ENCODE measurements around the gene EML2. TPM values are rescaled to one million over a fixed set of nuclear protein-coding genes. Genes with fewer than 3 reads are reported as not detected.

Gene EML2
- total RNA-seq, 4 donors from 2014 or later: 3.0 to 6.7 (median 4.8) TPM

DNA sequence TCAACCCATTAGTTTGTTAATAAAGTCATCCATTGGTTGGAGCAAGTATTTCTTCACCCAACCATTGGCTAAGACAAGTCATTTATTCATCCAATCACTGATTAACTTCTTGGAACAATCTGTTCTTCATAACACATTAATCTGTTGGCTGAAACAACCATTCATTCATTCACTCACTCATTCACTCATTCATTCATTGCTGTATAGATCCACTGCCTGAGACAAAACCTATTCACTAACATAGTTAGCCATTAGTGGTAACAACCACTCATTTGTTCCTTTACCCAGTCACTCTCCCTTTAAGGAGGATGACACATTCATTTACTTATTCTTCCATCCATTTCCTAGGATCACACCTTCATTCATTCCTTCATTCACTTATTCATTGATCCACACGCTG is 15.2 kb downstream of the EML2 start:
- Histone ChIP-seq H3K9me3 (no peaks in the 10 kb centered on the region), H3K27me3 (no peaks in the 10 kb centered on the region), H3K27ac (no peak overlapping the region), H3K4me1 (no peaks in the 10 kb centered on the region), H3K4me3 (no peak overlapping the region), H3K36me3 (peaks cover 0 to 3% of the 10 kb centered on the region in 2 donors)
- TF ChIP-seq, protein P1, sequence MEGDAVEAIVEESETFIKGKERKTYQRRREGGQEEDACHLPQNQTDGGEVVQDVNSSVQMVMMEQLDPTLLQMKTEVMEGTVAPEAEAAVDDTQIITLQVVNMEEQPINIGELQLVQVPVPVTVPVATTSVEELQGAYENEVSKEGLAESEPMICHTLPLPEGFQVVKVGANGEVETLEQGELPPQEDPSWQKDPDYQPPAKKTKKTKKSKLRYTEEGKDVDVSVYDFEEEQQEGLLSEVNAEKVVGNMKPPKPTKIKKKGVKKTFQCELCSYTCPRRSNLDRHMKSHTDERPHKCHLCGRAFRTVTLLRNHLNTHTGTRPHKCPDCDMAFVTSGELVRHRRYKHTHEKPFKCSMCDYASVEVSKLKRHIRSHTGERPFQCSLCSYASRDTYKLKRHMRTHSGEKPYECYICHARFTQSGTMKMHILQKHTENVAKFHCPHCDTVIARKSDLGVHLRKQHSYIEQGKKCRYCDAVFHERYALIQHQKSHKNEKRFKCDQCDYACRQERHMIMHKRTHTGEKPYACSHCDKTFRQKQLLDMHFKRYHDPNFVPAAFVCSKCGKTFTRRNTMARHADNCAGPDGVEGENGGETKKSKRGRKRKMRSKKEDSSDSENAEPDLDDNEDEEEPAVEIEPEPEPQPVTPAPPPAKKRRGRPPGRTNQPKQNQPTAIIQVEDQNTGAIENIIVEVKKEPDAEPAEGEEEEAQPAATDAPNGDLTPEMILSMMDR (IDR thresholded peaks at IDR 0.05 in 4 of 5, conservative IDR thresholded peaks at IDR 0.05 in 1 of 5): no peak
- TF ChIP-seq POLR2A (IDR thresholded peaks at IDR 0.05): no peak
- intact Hi-C loops (cut with DNase I; ENCODE audit: low total_unique reads) (no loop called here), in situ Hi-C loops (cut with MboI; ENCODE audit: low sequenced_read_pairs in 4 of 4) (no loop called here)
- ATAC-seq: no peak
- no peak for DNase-seq

DNA sequence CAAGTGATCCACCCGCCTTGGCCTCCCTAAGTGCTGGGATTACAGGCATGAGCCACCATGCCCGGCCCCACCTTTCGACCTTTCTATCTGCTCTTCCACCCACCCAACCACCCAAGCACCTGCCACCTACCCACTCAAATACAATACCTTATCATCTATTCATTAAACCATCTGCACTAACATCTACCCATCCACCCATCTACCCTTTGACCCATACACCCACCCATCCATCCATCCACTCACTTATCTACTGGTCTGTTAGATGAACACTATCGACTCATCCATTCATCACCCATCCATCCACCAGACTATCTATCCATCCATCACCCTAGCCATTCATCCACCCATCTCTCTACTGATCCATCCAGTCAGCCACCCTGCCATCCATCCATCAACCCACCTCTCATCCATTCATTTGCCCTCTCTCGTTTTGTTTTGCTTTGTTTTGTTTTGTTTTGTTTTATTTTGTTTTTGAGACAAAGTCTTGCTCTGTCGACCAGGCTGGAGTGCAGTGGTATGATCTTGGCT is 17.2 kb downstream of the EML2 start:
- peaks cover 0 to 3% of the 10 kb centered on the region in 2 donors for H3K36me3 ChIP-seq
- H3K4me3 ChIP-seq: no peak overlapping the region
- ATAC-seq: no peak
- no peak for DNase-seq
- H3K4me1 ChIP-seq: no peaks in the 10 kb centered on the region
- TF ChIP-seq, protein P1 (IDR thresholded peaks at IDR 0.05 in 4 of 5, conservative IDR thresholded peaks at IDR 0.05 in 1 of 5): no peak
- no peak for TF ChIP-seq POLR2A (IDR thresholded peaks at IDR 0.05)
- H3K9me3 ChIP-seq: no peaks in the 10 kb centered on the region
- no peaks in the 10 kb centered on the region for H3K27me3 ChIP-seq
- intact Hi-C loops (cut with DNase I; ENCODE audit: low total_unique reads) (no loop called here), in situ Hi-C loops (cut with MboI; ENCODE audit: low sequenced_read_pairs in 4 of 4) (no loop called here)
- H3K27ac ChIP-seq: no peak overlapping the region

DNA sequence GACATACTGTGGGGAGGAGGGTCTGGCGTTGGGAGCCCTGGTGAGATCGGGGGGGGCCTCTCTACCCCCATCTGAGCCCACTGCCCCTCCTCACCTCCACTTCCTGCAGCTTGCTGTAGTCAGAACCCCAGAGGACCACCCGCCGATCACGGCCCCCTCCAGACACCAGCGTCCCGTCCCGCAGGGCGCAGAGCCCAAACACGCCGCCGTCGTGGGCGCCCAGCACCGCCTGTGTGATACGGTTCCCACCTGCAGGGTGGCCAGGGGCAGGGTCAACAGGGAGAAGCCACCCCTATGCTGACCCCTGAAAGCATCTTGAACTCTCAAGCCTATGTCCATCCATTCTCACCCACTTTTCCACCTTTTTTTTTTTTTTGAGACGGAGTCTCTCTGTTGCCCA is 17.8 kb downstream of the EML2 start:
- Histone ChIP-seq H3K27ac (no peak overlapping the region), H3K9me3 (no peaks in the 10 kb centered on the region), H3K36me3 (peaks cover 0 to 3% of the 10 kb centered on the region in 2 donors), H3K27me3 (no peaks in the 10 kb centered on the region), H3K4me1 (no peaks in the 10 kb centered on the region), H3K4me3 (no peak overlapping the region)
- in situ Hi-C loops (cut with MboI; ENCODE audit: low sequenced_read_pairs in 4 of 4): no loop called here
- intact Hi-C loops (cut with DNase I; ENCODE audit: low total_unique reads): no loop called here
- TF ChIP-seq, protein P1 (IDR thresholded peaks at IDR 0.05 in 4 of 5, conservative IDR thresholded peaks at IDR 0.05 in 1 of 5): no peak
- TF ChIP-seq POLR2A (IDR thresholded peaks at IDR 0.05): no peak
- DNase-seq (no peak), ATAC-seq (no peak)

DNA sequence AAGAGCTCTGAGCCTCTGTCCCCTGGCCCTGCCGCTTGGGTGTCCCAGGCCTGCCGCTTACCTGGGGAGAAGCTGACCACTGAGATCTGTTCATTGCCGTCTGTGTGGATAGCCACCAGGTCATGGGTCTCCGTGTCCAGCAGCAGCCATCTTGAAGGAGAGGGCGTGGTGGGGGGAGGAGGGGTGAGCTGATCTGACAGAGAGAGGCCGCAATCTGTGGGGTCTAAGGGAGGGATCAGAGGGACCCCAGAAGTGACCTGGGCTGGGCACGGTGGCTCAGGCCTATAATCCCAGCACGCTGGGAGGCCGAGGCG is 22.5 kb downstream of the EML2 start:
- TF ChIP-seq POLR2A (IDR thresholded peaks at IDR 0.05): no peak
- TF ChIP-seq, protein P1 (IDR thresholded peaks at IDR 0.05 in 4 of 5, conservative IDR thresholded peaks at IDR 0.05 in 1 of 5): no peak
- H3K9me3 ChIP-seq: no peaks in the 10 kb centered on the region
- H3K36me3 ChIP-seq: peaks cover 0 to 3% of the 10 kb centered on the region in 2 donors
- H3K4me1 ChIP-seq: peaks cover 3 to 6% of the 10 kb centered on the region in 2 donors
- no peak for ATAC-seq
- intact Hi-C loops (cut with DNase I; ENCODE audit: low total_unique reads) (no loop called here), in situ Hi-C loops (cut with MboI; ENCODE audit: low sequenced_read_pairs in 4 of 4) (no loop called here)
- no peak overlapping the region for H3K4me3 ChIP-seq
- peak overlapping the region in 1 of 4 donors; percentile 66 for H3K27ac ChIP-seq
- H3K27me3 ChIP-seq: no peaks in the 10 kb centered on the region
- no peak for DNase-seq
